PC-9 (cell line): ENCODE data around the gene EPB41L4B.

Source experiments
- EZH2 ChIP-seq: fragments of 200-600 bp; sonication (generic); IDR thresholded peaks from 2 replicates; pipeline ENCODE4 v1.8.0; 2017; ENCODE audit warnings: antibody characterized with exemption, low read depth
- TF ChIP-seq, protein P1 (sequence below): fragments of 200-600 bp; sonication (generic); conservative IDR thresholded peaks from 2 replicates; pipeline ENCODE4 v1.6.1; 2017; ENCODE audit warnings: mixed run types, antibody characterized with exemption, mild to moderate bottlenecking, moderate library complexity

DNA sequence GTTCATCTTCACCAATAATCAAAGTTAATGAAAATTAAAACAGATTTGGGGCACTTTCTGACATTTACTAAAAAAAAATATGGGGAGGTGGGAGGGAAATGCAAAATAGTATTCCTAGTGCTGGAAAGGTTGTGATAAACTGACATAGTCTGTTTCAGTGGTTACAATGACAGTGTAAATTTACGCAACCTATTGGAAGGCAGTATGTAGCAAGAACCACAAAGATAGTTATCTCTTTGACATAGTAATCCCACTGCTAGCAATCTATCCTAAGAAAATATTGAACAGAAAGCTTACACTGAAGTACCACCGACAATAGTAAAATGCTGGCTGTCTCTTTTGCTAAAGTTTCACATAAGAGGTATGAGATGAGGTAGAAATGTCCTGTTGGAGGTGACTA, 15.1 kb upstream of the EPB41L4B start:
- TF ChIP-seq, protein P1, sequence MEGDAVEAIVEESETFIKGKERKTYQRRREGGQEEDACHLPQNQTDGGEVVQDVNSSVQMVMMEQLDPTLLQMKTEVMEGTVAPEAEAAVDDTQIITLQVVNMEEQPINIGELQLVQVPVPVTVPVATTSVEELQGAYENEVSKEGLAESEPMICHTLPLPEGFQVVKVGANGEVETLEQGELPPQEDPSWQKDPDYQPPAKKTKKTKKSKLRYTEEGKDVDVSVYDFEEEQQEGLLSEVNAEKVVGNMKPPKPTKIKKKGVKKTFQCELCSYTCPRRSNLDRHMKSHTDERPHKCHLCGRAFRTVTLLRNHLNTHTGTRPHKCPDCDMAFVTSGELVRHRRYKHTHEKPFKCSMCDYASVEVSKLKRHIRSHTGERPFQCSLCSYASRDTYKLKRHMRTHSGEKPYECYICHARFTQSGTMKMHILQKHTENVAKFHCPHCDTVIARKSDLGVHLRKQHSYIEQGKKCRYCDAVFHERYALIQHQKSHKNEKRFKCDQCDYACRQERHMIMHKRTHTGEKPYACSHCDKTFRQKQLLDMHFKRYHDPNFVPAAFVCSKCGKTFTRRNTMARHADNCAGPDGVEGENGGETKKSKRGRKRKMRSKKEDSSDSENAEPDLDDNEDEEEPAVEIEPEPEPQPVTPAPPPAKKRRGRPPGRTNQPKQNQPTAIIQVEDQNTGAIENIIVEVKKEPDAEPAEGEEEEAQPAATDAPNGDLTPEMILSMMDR, result no peak
- TF ChIP-seq EZH2, result no peak
